ENCODE results near the gene KLK10. TPM values are rescaled to one million over a fixed set of nuclear protein-coding genes. Genes with fewer than 3 reads are reported as not detected.
"Not testable (repeated sequence)": the region's sequence is repeated elsewhere in the genome, so short reads cannot be mapped to it uniquely, and the experiment has no call there.

KLK10 gene
- total RNA-seq, 1 donor from 2014 or later = not detected

DNA sequence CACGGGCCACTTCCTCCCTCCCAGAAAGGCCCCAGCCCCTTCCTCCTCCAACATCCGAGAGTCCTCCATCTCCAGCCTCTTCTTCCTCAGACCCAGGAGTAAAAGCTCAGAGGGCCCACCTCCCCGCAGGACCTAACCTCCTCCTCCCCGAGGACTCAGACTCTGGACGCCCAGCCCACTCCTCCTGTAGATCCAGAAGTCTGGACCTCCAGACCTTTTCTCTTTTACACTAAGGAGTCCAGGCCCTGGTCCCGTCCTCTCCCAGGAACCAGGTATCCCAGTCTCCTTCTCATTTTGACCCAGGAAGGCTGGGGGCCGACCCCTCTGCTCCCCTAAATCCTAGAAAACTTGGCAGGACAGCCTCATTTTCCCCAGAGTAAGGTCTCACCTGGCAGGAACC is 16.2 kb downstream of the KLK10 start:
- no peak for DNase-seq (ENCODE audit: extremely low read depth, low read depth, low spot score)

DNA sequence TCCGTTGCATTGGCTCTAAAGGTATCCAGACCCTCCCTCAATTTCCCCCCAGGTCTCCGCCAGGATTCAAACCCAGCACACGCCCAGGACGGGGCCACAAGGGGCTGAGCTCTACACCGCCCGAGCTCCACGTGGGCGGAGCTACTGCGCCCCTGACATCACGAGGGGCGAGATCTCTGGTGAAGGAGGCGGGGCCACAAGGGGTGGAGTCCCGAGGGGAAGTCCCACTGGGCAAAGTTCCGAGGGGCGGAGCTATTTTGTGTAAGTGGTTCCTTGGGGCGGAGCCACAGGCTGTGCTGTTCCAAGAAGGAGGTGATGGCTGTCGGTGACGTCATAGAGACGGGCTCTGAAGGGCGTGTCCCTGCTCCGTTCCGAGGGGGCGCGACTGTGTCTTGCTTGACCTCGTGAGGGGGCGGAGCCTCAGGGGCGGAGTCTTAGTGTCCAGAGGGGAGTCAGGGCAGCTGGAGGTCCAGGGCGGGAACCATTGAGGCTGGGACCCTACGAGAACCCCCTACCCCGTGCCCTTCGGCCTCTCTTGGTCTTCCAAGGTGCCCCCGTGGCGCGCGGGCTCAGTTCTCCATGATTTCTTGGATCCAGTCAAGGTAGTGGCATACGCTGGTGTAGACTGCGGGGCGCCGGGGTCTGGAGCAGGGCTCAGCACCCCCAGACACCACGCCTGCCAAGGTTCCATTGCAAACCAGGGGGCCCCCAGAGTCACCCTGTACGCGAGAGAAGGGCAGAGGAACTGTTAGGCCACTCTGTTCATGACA is 16.8 kb downstream of the KLK10 start:
- DNase-seq (ENCODE audit: extremely low read depth, low read depth, low spot score) = no peak

DNA sequence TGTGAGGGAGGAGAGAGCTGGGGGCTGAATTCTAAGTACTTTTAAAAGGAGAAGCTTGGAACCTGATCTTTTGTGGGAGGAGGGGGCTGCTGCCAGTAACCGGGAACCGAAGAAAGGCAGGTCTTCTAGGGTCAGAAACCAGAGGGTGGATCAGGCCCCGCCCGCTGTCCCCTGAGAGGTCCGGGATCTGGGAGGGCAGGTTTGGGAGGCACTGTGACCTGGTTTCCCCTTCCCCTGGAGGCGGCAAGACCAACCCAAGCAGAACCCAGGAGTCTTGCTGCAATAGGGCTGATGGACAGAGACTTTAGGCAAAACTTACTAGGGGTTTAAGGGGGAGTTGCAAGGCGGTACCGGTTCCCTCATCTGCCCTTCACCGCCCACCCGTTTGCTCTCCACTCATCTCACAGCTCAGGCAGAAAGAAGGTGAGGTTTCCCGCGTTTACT is 17.4 kb downstream of the KLK10 start:
- DNase-seq (ENCODE audit: extremely low read depth, low read depth, low spot score) = no peak

DNA sequence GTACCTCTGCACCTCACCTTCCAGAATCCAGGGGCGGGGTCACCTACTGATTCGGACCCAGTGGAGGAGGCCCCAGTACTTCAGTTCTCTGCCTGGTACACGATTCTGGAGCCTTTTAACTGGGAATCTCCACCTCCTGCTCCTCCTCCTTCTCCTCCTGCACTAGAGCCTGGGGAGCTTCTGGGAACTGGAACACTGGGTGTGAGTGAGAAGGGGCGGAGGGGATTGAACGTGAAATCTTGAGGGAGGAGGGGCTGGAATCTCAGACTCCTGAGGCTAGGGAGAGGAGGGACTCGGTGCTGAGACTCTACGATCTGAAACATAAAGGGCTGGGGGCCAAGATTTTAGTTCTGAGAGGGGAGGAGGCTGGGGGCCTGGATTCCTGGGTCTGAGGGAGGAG is 18.0 kb downstream of the KLK10 start, which contains the start of gene KLK8:
Gene KLK8, minus strand, starts transcription at position 90 of the 400 bp plus-strand sequence. CDS start 437 bp downstream, outside the sequence.
- DNase-seq (ENCODE audit: extremely low read depth, low read depth, low spot score) = no peak

DNA sequence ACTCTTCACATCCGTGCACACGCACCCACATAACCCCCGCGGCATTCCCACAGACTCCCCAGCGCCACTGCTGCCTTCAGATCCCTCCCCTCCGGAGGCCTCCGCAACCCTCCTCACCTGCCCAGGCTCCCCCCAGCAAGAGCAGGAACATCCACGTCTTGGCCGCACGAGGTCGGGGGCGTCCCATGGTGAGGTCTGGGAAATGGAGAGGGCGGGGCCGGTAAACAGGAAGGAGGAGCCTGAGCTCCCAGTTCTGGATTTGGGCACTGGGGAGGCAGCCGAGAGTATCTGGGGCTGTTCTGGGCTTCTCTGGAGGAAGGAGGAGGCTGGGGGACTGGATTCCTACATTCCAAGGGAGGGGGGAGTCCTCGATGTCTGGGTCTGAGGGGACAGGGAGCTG is 18.5 kb downstream of the KLK10 start:
- no peak for DNase-seq (ENCODE audit: extremely low read depth, low read depth, low spot score)

DNA sequence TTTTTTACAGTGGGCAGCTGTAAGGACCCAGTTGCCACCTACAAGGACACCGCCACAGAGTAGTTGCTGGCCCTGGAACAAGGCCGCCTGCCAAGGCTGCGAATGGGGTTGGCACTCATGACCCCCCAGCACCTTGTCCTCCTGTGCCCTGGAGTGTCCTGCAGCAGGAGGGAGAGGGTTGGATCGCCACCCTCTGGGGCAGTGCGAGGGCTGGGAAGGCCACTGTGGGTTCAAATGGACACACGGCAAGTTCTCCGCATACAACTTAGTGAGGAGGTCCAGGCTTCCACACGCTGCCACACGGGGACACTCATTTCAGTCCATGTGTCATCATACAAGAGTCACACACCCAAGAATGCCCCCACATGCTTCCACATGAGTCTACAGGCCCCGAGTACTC is 19.1 kb downstream of the KLK10 start:
- DNase-seq (ENCODE audit: extremely low read depth, low read depth, low spot score) = no peak

DNA sequence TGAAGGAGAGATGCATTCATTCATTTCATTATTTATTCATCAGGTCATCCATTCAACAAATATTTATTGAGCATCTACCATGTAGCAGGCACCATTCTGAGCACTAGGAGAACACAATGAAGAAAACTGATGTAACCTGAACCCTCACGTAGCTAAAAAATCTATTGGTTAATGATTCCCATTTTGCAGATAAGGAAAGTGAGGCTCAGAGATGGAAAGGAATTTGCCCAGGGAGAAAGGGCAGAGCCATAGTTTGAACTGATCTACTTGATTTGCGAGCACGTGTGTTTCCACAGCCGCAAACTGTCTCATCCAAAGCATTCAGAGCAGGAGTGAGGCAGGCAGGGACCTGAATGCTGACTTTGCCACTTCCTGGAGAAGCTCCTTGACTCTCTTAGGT is 20.8 kb downstream of the KLK10 start:
- no peak for DNase-seq (ENCODE audit: extremely low read depth, low read depth, low spot score)

DNA sequence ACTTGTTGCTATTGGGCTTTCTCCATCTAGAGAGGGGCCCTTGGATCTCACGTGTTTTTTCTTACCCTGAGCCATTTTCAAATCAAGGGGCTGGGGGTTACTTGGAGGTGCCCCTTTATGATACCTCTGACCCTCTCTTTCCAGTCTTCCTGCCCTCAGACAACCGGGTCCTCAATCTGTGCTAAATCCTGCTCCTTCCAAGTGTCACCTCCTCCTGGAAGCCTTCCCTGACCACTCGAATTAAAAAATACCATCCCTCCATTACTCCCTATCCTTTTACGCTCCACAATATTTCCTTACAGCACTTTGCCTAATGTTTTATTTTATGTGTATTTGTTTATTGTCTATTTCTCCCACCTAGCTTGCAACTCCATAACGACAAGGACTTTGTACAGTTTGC is 21.4 kb downstream of the KLK10 start:
- no peak for DNase-seq (ENCODE audit: extremely low read depth, low read depth, low spot score)

DNA sequence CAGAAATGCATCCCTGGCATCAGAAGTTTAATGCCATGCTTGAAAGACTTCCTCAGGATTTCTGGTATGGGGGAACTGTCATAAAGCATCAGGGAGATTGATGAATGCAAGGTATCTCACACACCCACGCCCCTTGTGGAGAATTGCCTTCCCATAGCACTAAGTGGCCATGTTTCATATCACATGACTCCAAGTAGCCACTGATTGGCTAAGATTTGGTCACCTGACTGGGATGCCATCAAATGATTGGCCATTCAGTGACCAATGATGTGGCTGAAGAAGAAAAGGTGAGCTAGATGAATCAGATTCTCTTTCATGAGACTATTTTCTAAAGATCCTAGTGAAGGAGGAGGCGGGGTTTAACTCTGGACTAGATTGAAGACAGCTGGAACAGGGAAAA is 25.4 kb downstream of the KLK10 start:
- DNase-seq (ENCODE audit: extremely low read depth, low read depth, low spot score) = no peak

DNA sequence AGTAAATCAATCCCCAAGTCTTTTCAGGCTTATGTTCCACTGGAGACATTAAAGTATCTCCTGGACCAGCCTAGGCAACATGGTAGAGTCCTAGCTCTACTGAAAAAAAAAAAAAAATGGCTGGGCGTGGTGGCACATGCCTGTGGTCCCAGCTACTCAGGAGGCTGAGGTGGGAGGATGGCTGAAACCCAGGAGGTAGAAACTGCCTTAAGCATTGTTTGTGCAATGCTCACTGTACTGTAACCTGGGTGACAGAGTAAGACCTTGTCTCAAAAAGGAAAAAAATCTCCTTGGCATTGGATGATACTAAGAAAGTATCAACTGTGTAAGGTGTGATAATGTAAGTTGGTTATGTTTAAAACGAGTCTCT is 26.9 kb downstream of the KLK10 start:
- no peak for DNase-seq (ENCODE audit: extremely low read depth, low read depth, low spot score)

DNA sequence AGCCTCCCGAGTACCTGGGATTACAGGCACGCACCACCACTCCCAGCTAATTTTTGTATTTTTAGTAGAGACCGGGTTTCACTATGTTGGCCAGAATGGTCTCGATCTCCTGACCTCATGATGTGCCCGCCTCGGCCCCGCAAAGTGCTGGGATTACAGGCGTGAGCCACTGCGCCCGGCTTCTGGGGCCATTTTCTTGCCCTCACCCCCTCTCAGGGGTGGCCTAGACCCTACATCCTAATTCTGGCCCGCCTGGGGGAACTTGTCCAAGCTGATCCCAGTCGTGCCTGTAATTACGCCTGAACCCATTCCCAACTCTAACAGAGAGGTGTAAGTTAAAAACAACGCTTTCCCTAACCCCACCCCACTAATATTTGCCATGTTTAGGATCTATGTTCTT is 35.1 kb downstream of the KLK10 start:
- DNase-seq (ENCODE audit: extremely low read depth, low read depth, low spot score) = not testable (repeated sequence)

DNA sequence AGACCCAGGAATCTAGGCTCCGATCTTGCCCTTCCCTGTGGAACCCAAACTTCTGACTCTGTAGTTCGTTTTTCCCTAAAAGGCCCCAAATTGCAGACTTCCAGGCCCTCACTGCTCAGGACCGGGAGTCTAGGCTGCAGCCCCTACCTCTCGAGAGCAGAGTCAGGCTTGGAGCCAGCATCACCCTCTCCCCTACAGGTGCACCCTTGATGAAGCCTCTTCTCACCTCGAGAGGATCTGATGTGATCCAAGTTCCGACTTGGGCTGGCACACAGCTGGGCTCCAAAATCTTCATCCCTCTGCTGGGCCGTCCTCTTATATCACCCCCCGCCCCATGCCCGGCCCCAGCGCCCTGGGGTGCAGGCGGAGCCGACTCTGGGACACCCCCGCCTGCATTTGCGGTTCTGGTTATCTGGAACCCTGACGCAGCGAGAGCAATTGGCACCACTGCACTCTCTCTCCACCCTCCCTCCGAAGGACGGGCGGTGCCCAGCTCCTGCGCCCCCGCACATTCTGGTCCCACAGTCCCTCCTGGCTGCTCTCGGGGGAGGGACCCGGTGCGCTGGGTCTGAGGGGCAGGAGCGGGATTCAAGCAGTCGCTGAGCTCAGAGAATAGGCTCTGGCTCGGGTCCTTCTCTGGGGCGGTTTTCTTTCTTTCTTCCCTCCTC is 35.8 kb downstream of the KLK10 start, which contains the start of gene KLK7:
Gene KLK7, minus strand, starts transcription at position 293 of the 668 bp plus-strand sequence. CDS start 1,518 bp downstream, outside the sequence.
- DNase-seq (ENCODE audit: extremely low read depth, low read depth, low spot score) = no peak

DNA sequence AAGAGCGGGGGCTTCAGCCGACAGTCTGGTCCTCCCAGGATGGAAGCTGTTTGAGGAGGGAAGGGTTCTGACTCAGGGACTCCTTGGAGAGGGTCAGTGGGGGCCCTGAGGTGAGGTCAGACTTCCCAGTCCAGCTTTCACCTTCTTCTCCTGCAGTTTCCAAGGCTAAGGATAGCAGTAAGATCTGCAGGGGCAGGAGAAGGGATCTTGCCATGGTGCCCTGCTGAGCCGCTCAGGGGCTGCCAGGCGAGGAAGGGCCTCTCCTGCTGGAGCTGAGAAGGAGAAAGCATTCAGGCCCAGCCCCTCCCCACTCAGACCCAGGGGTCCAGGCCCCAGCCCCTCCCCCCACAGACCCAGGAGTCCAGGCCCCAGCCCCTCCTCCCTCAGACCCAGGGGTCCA is 37.3 kb downstream of the KLK10 start:
- no peak for DNase-seq (ENCODE audit: extremely low read depth, low read depth, low spot score)

DNA sequence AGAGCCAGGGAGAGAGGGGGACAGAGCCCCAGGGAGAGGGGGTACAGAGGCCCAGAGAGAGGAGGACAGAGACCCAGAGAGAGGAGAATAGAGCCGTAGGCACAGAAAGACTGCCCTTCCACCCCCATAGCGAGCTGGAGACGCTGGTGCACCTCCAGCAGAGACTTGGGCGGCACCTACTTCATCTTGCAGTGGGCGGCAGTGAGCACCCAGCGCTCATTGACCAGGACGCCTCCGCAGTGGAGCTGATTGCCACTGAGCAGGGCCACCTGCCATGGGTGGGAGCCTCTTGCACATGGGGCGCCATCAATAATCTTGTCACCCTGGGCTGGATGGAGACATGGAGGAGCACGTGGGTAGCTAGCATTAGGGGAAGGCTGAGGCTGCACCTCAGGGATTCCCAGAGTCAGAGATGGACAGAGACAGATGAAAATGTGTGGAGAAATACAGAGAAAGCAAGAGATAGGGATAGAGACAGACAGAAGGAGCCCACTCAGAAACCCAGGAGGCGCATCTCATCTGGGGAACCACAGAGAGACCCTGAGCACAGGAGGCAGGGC is 37.8 kb downstream of the KLK10 start:
- no peak for DNase-seq (ENCODE audit: extremely low read depth, low read depth, low spot score)

DNA sequence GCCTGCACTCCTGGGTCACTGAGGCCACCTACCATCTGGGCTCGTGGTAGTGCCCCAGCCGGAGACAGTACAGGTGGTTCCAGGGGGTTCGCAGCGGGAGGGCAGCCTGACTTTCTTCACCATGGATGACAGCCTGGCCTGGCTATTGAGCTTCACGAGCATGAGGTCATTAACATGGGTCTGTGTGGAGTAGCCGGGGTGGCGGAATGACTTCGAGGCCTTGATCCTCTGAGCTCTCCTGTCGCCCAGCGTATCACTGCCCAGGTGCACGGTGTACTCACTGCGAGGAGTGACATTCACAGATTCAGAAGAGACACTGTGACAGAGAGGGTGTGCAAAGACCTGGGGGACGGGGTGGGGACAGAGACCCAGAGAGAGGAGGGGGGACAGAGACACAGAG is 39.3 kb downstream of the KLK10 start:
- no peak for DNase-seq (ENCODE audit: extremely low read depth, low read depth, low spot score)

DNA sequence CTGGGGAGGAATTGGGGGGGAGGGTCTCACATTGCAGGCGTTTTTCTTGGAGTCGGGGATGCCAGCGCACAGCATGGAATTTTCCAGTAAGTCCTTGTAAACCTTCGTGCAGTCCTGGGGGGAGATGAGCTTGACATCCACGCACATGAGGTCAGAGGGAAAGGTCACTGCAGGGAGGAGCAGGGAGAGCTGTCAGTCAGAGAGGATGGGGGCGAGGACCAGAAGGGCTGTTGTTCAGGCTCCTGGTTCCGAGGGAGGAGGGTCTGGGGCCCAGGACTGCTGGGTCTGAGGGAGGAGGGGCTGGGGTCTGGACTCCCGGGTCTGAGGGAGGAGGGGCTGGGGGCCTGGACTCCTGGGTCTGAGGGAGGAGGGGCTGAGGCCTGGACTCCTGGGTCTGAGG is 39.8 kb downstream of the KLK10 start:
- no peak for DNase-seq (ENCODE audit: extremely low read depth, low read depth, low spot score)

DNA sequence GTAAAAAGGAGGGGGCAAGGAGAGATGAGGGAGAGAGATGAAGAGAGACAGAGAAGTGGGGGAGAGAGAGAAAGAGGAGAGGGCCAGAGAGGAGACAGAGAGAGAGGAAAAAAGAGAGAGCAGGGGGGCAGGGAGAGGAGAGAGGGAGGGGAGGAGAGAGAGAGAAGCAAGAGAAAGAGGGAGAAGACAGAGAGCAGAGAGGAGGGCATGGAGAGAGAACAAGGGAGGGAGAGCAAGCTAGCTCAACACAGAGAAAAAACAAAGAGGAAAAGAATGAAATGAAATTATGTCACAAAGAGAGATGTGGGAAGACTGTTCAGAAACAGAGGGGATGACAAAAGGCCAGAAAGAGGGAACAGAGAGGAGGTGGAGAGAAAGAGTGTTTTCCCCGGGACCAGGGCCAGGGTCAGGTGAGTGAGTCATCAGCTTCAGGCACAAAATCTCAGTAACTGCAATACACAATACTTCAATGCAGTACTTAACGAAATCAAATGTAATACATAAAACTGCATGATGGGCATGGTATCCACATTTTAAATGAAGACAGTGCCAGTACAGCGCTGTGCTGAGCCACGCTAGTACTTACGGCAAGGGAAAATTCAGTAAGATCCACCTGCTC is 40.6 kb downstream of the KLK10 start:
- no peak for DNase-seq (ENCODE audit: extremely low read depth, low read depth, low spot score)

DNA sequence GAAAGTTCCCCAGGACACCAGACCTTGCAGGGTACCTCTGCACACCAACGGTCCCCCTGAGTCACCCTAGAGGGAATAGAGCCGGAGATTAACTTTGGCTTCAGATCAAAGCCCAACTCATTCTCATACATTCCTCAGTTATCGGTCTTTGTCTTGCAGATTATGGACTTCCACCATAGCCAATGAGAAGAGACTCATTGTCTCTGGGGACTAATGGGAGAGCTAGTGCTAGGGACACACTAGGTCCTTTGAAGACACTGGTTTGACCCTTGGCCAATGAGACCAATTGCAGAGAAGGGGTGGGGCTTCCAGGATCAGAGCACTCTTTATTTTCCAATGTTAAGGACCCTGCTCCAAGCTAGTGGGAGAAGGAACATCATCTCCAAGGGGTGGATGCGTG is 41.9 kb downstream of the KLK10 start:
- no peak for DNase-seq (ENCODE audit: extremely low read depth, low read depth, low spot score)

DNA sequence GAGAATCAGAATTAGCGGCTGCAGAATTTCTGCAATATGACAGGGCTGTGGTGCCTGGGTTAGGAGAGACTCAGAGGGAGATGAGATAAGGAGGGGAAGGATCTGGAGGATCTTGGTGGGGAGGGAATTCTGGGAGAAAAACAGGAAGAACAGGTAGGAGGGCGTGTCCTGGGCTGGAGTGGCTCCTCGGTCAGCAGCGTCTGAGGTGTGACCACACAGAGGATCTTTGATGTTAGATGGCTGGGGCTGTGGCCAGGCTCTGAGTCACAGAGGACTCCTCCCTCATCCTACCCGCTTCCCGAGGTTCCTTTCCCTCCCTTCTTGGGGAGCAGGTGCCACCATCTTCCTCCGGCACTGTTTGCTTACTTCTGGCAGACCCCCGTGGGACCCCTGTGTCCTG is 43.7 kb downstream of the KLK10 start:
- no peak for DNase-seq (ENCODE audit: extremely low read depth, low read depth, low spot score)

DNA sequence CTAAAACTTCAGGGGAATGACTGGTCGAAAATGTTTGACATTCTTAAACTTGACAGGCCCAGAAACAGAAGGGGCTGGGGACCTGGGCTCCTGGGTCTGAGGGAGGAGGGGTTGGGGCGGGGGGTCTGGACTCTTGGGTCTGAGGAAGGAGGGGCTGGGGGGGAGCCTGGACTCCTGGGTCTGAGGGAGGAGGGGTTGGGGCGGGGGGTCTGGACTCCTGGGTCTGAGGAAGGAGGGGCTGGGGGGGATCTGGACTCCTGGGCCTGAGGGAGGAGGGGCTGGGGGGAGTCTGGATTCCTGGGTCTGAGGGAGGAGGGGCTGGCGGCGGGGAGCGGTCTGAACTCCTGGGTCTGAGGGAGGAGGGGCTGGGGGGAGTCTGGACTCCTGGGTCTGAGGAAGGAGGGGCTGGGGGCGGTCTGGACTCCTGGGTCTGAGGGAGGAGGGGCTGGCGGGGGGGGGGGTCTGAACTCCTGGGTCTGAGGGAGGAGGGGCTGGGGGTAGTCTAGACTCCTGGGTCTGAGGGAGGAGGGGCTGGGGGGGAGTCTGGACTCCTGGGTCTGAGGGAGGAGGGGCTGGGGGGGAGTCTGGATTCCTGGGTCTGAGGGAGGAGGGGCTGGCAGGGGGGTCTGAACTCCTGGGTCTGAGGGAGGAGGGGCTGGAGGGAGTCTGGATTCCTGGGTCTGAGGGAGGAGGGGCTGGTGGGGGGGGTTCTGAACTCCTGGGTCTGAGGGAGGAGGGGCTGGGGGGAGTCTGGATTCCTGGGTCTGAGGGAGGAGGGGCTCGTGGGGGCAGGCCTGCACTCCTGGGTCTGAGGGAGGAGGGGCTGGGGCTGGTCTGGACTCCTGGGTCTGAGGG is 44.6 kb downstream of the KLK10 start:
- DNase-seq (ENCODE audit: extremely low read depth, low read depth, low spot score) = no peak
